GM21515 (cell line): ENCODE results near the gene DCC.

Experiments
- ATAC-seq: cut with Tn5 transposase; IDR thresholded peaks from one replicate; pipeline ENCODE4 v1.9.1; 2021; ENCODE audit not compliant: unreplicated experiment

DCC gene

GRCh38 chr18:52339891-52340371 is at the start of gene DCC:
Gene DCC (plus strand): TSS chr18:52340197. CDS start chr18:52340788, 591 bp downstream.
- ATAC-seq = no peak

- no peak for ATAC-seq
These were observed 29.3 kb upstream of the DCC start for GRCh38 chr18:52310651-52311050.

- ATAC-seq = no peak
These were observed 28.7 kb upstream of the DCC start for GRCh38 chr18:52311331-52311730.

- ATAC-seq = no peak
These were observed 27.7 kb upstream of the DCC start for GRCh38 chr18:52312346-52312745.

- no peak for ATAC-seq
These were observed 26.8 kb upstream of the DCC start for GRCh38 chr18:52313213-52313612.

- no peak for ATAC-seq
These were observed 20.5 kb upstream of the DCC start for GRCh38 chr18:52319424-52319983.

- no peak for ATAC-seq
These were observed 17.7 kb upstream of the DCC start for GRCh38 chr18:52322307-52322706.

GRCh38 chr18:52323802-52324201 is 16.2 kb upstream of the DCC start:
- no peak for ATAC-seq

- ATAC-seq = no peak
These were observed 14.0 kb upstream of the DCC start for GRCh38 chr18:52325997-52326396.

- no peak for ATAC-seq
These were observed 6.1 kb upstream of the DCC start for GRCh38 chr18:52333860-52334259.

- ATAC-seq = no peak
These were observed 5.7 kb upstream of the DCC start for GRCh38 chr18:52334307-52334706.

- ATAC-seq = no peak
These were observed 5.1 kb upstream of the DCC start for GRCh38 chr18:52334896-52335295.

- ATAC-seq = no peak
These were observed 2.7 kb upstream of the DCC start for GRCh38 chr18:52337276-52337675.

GRCh38 chr18:52340406-52341102 is 557 bp downstream of the DCC start:
- no peak for ATAC-seq

- ATAC-seq = no peak
These were observed 1.1 kb downstream of the DCC start for GRCh38 chr18:52341103-52341432.

- no peak for ATAC-seq
These were observed 1.8 kb downstream of the DCC start for GRCh38 chr18:52341608-52342381.

- ATAC-seq = no peak
These were observed 2.5 kb downstream of the DCC start for GRCh38 chr18:52342456-52342855.

- ATAC-seq = no peak
These were observed 3.1 kb downstream of the DCC start for GRCh38 chr18:52343138-52343537.

GRCh38 chr18:52343731-52344340 is 3.8 kb downstream of the DCC start:
- ATAC-seq = no peak

GRCh38 chr18:52344881-52345280 is 4.9 kb downstream of the DCC start:
- ATAC-seq = no peak

GRCh38 chr18:52345428-52345827 is 5.4 kb downstream of the DCC start:
- no peak for ATAC-seq

GRCh38 chr18:52348209-52348608 is 8.2 kb downstream of the DCC start:
- ATAC-seq = no peak
